Measurements from ENCODE around the gene GNB1L. TPM values are rescaled to one million over a fixed set of nuclear protein-coding genes. Genes with fewer than 3 reads are reported as not detected.
A peak's percentile ranks its signal among the peaks of the same experiment; 100 is the strongest.

Gene GNB1L
- total and polyA plus RNA-seq, 9 of the 15 experiments (the other 6 are each of a cell fraction or from before 2014, with no cell fraction given), result 0.56 to 50.5 (median 10.2) TPM

DNA sequence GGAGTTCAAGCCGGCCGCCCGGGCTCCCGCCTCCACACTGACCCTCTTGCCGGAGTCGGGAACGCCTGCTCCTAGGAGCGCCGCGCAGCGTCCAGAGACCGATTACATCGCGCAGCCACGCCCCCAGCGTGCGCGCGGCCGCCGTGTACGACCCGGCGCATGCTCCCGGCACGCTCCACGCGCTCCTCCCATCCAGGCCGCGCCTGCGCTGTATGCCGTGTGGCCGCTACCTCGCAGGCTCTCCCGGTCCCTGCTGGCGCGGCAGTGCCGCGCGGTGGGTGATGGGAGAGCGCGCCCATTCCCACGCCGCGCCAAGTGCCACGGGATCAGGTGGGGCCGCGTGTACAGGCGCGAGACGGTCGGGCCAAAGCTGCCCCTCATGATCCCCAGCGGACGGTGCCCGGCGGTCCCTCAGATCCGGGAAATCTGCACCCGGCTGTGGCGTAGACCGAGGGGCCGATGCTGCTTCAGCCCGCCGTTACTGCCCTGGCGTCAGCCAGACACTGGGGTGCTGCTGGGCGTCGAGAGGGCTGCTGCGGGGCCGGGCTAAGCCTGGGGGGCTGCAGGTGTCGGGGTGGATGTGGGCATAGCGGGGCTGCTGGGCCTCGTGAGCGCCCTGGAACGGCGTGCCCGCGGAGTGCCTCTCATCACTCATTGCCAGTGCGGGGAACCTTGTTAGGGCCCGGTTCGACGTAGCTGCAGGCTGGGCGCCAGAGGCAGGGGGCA is at the start of gene GNB1L, which contains the start of gene RTL10 (continued):
- TF ChIP-seq, protein P1, sequence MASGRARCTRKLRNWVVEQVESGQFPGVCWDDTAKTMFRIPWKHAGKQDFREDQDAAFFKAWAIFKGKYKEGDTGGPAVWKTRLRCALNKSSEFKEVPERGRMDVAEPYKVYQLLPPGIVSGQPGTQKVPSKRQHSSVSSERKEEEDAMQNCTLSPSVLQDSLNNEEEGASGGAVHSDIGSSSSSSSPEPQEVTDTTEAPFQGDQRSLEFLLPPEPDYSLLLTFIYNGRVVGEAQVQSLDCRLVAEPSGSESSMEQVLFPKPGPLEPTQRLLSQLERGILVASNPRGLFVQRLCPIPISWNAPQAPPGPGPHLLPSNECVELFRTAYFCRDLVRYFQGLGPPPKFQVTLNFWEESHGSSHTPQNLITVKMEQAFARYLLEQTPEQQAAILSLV (tag; IDR thresholded peaks at IDR 0.05), result peak; percentile 80
- TF ChIP-seq, protein P2, sequence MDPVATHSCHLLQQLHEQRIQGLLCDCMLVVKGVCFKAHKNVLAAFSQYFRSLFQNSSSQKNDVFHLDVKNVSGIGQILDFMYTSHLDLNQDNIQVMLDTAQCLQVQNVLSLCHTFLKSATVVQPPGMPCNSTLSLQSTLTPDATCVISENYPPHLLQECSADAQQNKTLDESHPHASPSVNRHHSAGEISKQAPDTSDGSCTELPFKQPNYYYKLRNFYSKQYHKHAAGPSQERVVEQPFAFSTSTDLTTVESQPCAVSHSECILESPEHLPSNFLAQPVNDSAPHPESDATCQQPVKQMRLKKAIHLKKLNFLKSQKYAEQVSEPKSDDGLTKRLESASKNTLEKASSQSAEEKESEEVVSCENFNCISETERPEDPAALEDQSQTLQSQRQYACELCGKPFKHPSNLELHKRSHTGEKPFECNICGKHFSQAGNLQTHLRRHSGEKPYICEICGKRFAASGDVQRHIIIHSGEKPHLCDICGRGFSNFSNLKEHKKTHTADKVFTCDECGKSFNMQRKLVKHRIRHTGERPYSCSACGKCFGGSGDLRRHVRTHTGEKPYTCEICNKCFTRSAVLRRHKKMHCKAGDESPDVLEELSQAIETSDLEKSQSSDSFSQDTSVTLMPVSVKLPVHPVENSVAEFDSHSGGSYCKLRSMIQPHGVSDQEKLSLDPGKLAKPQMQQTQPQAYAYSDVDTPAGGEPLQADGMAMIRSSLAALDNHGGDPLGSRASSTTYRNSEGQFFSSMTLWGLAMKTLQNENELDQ (CRISPR knock-in tag; IDR thresholded peaks at IDR 0.05; ENCODE audit: borderline replicate concordance), result no peak
- TF ChIP-seq SMAD4 (CRISPR knock-in tag; conservative IDR thresholded peaks at IDR 0.05) (peak; percentile 90), YY1 (IDR thresholded peaks at IDR 0.05; ENCODE audit: borderline replicate concordance in 1 of 3, control insufficient read depth in 1 of 3, extremely low read depth in 1 of 3, insufficient read depth in 3 of 3, insufficient read length in 1 of 3, insufficient replicate concordance in 2 of 3, low read depth in 1 of 3, low read length in 2 of 3) (peak in 1 of 3 experiments; percentile 88), PPARD (CRISPR knock-in tag; IDR thresholded peaks at IDR 0.05) (no peak), NFATC3 (IDR thresholded peaks at IDR 0.05) (no peak), GATAD2A (IDR thresholded peaks at IDR 0.05) (no peak), KDM5B (IDR thresholded peaks at IDR 0.05; ENCODE audit: insufficient replicate concordance, low read depth, low read length) (peak; percentile 99), KDM1A (IDR thresholded peaks at IDR 0.05) (no peak), BCL6 (CRISPR knock-in tag; IDR thresholded peaks at IDR 0.05) (no peak), KLF1 (tag; IDR thresholded peaks at IDR 0.05) (peak; percentile 55; the same call in 1 of the 2 replicates), ZNF79 (CRISPR knock-in tag; IDR thresholded peaks at IDR 0.05; ENCODE audit: low read depth) (0 out of 2 replicates have a peak, but pooled peaks have one; percentile 5), KAT8 (IDR thresholded peaks at IDR 0.05; ENCODE audit: low read depth) (no peak), HIVEP1 (CRISPR knock-in tag; IDR thresholded peaks at IDR 0.05) (0 out of 2 replicates have a peak, but pooled peaks have one; percentile 47), CBX3 (IDR thresholded peaks at IDR 0.05; ENCODE audit: borderline replicate concordance in 1 of 2, low read length in 2 of 2) (peak in 1 of 2 experiments; percentile 20; a peak in 1 of 3 replicates)
- TF ChIP-seq, protein P3, sequence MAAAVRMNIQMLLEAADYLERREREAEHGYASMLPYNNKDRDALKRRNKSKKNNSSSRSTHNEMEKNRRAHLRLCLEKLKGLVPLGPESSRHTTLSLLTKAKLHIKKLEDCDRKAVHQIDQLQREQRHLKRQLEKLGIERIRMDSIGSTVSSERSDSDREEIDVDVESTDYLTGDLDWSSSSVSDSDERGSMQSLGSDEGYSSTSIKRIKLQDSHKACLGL (CRISPR knock-in tag; IDR thresholded peaks at IDR 0.05; ENCODE audit: borderline replicate concordance, poor library complexity, severe bottlenecking), result peak; percentile 61
- TF ChIP-seq, protein P4, sequence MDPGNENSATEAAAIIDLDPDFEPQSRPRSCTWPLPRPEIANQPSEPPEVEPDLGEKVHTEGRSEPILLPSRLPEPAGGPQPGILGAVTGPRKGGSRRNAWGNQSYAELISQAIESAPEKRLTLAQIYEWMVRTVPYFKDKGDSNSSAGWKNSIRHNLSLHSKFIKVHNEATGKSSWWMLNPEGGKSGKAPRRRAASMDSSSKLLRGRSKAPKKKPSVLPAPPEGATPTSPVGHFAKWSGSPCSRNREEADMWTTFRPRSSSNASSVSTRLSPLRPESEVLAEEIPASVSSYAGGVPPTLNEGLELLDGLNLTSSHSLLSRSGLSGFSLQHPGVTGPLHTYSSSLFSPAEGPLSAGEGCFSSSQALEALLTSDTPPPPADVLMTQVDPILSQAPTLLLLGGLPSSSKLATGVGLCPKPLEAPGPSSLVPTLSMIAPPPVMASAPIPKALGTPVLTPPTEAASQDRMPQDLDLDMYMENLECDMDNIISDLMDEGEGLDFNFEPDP (CRISPR knock-in tag; IDR thresholded peaks at IDR 0.05), result peak; percentile 91; the same call in 1 of the 2 replicates
